ENCODE results near the gene ICAM2. TPM values are rescaled to one million over a fixed set of nuclear protein-coding genes. Genes with fewer than 3 reads are reported as not detected.

Gene ICAM2
- polyA plus RNA-seq, 5 donors = 43.5 to 50.7 (median 46.8) TPM

Other genes with a start within 250 kb of the ICAM2 start
- 100 to 1,000 TPM in 1 of 5 donors, 10 to 100 TPM in 4; 79.7 to 107 (median 85.9) TPM for gene CCDC47, start 247.0 kb downstream of the ICAM2 start, polyA plus RNA-seq (ENCODE audit: insufficient read depth in 1 of 5, insufficient read length in 5 of 5, low replicate concordance in 1 of 5)
- 100 to 1,000 TPM; 169 to 235 (median 228) TPM for gene DDX42, start 246.5 kb downstream of the ICAM2 start, polyA plus RNA-seq (ENCODE audit: insufficient read depth in 1 of 5, insufficient read length in 5 of 5, low replicate concordance in 1 of 5)
- 100 to 1,000 TPM; 130 to 146 (median 142) TPM for gene PSMC5, start 193.2 kb downstream of the ICAM2 start, polyA plus RNA-seq (ENCODE audit: insufficient read depth in 1 of 5, insufficient read length in 5 of 5, low replicate concordance in 1 of 5)
- gene FTSJ3, start 193.0 kb downstream of the ICAM2 start, polyA plus RNA-seq (ENCODE audit: insufficient read depth in 1 of 5, insufficient read length in 5 of 5, low replicate concordance in 1 of 5) = 10 to 100 TPM; 48.7 to 81.2 (median 70.0) TPM
- gene SMARCD2, start 177.9 kb downstream of the ICAM2 start, polyA plus RNA-seq (ENCODE audit: insufficient read depth in 1 of 5, insufficient read length in 5 of 5, low replicate concordance in 1 of 5) = 100 to 1,000 TPM; 111 to 147 (median 133) TPM
- gene CSH2, start 147.0 kb downstream of the ICAM2 start, polyA plus RNA-seq (ENCODE audit: insufficient read depth in 1 of 5, insufficient read length in 5 of 5, low replicate concordance in 1 of 5) = 1 to 10 TPM in 1 of 5 donors, under 1 TPM in 1, not detected in 3; 0.88 to 5.8 TPM
- not detected for gene GH2, start 138.7 kb downstream of the ICAM2 start, polyA plus RNA-seq (ENCODE audit: insufficient read depth in 1 of 5, insufficient read length in 5 of 5, low replicate concordance in 1 of 5)
- 1 to 10 TPM in 2 of 5 donors, under 1 TPM in 3; 0.32 to 9.5 (median 0.57) TPM for gene CSH1, start 124.1 kb downstream of the ICAM2 start, polyA plus RNA-seq (ENCODE audit: insufficient read depth in 1 of 5, insufficient read length in 5 of 5, low replicate concordance in 1 of 5)
- under 1 TPM in 1 of 5 donors, not detected in 4; 0.74 TPM for gene CSHL1, start 109.4 kb downstream of the ICAM2 start, polyA plus RNA-seq (ENCODE audit: insufficient read depth in 1 of 5, insufficient read length in 5 of 5, low replicate concordance in 1 of 5)
- gene GH1, start 101.8 kb downstream of the ICAM2 start, polyA plus RNA-seq (ENCODE audit: insufficient read depth in 1 of 5, insufficient read length in 5 of 5, low replicate concordance in 1 of 5) = not detected
- gene CD79B, start 88.3 kb downstream of the ICAM2 start, polyA plus RNA-seq (ENCODE audit: insufficient read depth in 1 of 5, insufficient read length in 5 of 5, low replicate concordance in 1 of 5) = 1 to 10 TPM; 1.0 to 4.2 (median 1.9) TPM
- 1 to 10 TPM in 2 of 5 donors, under 1 TPM in 3; 0.36 to 2.2 (median 0.63) TPM for gene SCN4A, start 47.7 kb downstream of the ICAM2 start, polyA plus RNA-seq (ENCODE audit: insufficient read depth in 1 of 5, insufficient read length in 5 of 5, low replicate concordance in 1 of 5)
- gene PRR29, start 22.3 kb downstream of the ICAM2 start, polyA plus RNA-seq (ENCODE audit: insufficient read depth in 1 of 5, insufficient read length in 5 of 5, low replicate concordance in 1 of 5) = 1 to 10 TPM; 4.5 to 8.9 (median 6.8) TPM
- gene ERN1, start 109.5 kb upstream of the ICAM2 start, polyA plus RNA-seq (ENCODE audit: insufficient read depth in 1 of 5, insufficient read length in 5 of 5, low replicate concordance in 1 of 5) = 10 to 100 TPM in 4 of 5 donors, 1 to 10 TPM in 1; 8.5 to 13.6 (median 10.5) TPM
- gene TEX2, start 242.6 kb upstream of the ICAM2 start, polyA plus RNA-seq (ENCODE audit: insufficient read depth in 1 of 5, insufficient read length in 5 of 5, low replicate concordance in 1 of 5) = 10 to 100 TPM; 19.5 to 29.5 (median 23.3) TPM